ENCODE measurements around the gene SCART1.

DNA sequence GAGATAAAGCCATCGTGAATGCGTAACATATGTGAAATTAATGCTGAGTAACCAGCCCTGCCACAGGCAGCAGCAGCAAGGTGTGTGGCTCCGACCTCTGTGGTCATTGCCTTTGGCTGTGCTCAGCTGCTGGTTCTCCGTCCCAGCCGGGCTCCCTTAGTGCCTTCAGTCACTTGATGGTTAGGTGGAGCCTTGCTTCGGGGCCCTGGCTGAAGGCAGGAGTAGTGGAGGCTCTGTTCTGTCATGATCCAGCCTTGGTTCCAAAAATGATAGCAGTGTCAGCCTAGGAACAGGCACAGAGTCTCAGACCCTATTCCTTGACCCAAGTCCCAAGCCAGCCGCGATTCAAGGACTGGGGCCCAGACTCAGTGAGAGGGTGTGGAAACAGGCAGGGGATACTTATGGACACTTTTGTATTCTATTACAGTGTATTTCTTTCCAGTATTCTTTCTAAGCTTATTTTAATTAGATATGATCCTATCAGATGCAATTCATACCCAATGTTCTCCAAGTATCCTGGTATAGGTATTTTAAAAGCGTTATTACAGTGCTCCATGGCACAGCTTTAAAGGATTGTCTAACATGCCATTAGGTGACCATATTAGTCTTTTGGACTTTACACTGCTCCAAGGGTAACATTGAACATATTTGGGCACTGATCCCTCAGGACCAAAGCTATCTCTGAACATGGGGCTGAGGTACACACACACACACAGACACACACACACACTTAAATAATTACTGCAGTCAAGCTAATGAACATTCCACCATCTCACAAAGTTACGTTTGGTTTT, 9.0 kb downstream of the SCART1 start:
- TF ChIP-seq POLR2A (IDR thresholded peaks at IDR 0.05) (no peak), CTCF (IDR thresholded peaks at IDR 0.05) (no peak)

Data from uterus (tissue), 2 donors.